ENCODE data around the gene NAA38.

- no peak for TF ChIP-seq EZH2 (IDR thresholded peaks at IDR 0.05; ENCODE audit: borderline replicate concordance, low read length)
- TF ChIP-seq CTCF (IDR thresholded peaks at IDR 0.05; ENCODE audit: low read length) = no peak
Observed at GRCh38 chr17:7838090-7839075, 19.0 kb downstream of the NAA38 start.

Measured in OCI-LY1 (cell line).